Neural cell (in vitro differentiated cells): ENCODE measurements around the gene MYO3B.

Source experiments
- CTCF ChIP-seq: fragments of 450-650 bp; IDR thresholded peaks from 2 replicates; pipeline ENCODE4 v1.5.1; 2014; ENCODE audit warnings: antibody characterized with exemption, mild to moderate bottlenecking, moderate library complexity; ENCODE audit not compliant: poor library complexity, severe bottlenecking
- EP300 ChIP-seq: fragments of 450-650 bp; conservative IDR thresholded peaks from 2 replicates; pipeline ENCODE4 v1.6.1; 2014; ENCODE audit warnings: antibody characterized with exemption, mild to moderate bottlenecking, moderate library complexity; ENCODE audit not compliant: poor library complexity, severe bottlenecking
- EZH2 ChIP-seq: fragments of 200-600, 300-800 bp; shearing (Covaris generic), sonication (generic); IDR thresholded peaks from 2 replicates; pipeline ENCODE4 v1.6.1; 2014; ENCODE audit warnings: antibody characterized with exemption, low read length, borderline replicate concordance, mild to moderate bottlenecking; ENCODE audit not compliant: insufficient read depth, poor library complexity, severe bottlenecking
- POLR2AphosphoS5 ChIP-seq: IDR thresholded peaks from 2 replicates; pipeline ENCODE4 v1.6.1; 2012
- RAD21 ChIP-seq: fragments of 450-650 bp; conservative IDR thresholded peaks from 2 replicates; pipeline ENCODE4 v1.6.1; 2014; ENCODE audit warnings: antibody characterized with exemption, mild to moderate bottlenecking, moderate library complexity

- no peak for TF ChIP-seq RAD21
- TF ChIP-seq CTCF = no peak
- TF ChIP-seq POLR2AphosphoS5 = no peak
- TF ChIP-seq EZH2 = no peak
- no peak for TF ChIP-seq EP300
Observed at GRCh38 chr2:170218456-170218855, 40.5 kb downstream of the MYO3B start.
